Measurements from ENCODE around the gene NTMT1.

NTMT1 gene

DNA sequence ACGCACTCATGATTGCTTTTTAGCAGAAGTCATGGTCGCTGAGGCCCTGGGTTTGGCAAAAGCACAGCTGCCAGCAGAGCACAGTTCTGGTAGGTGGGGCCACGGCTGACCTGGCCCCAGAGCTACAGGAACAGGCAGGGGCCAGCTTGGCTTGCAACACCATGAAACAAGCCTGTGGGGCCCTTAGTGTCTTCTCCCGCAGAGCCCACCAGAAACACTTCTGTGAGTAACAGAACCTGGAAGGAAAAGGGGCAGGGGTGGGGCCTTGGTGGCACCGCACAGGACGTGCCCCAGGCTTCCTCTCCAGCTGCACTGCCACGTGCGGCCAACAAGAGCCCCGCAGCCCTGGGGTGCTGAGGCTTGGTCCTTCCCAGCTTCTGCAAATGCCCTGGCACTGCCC is 11.1 kb downstream of the NTMT1 start:
- no peak for DNase-seq (ENCODE audit: low spot score)

DNA sequence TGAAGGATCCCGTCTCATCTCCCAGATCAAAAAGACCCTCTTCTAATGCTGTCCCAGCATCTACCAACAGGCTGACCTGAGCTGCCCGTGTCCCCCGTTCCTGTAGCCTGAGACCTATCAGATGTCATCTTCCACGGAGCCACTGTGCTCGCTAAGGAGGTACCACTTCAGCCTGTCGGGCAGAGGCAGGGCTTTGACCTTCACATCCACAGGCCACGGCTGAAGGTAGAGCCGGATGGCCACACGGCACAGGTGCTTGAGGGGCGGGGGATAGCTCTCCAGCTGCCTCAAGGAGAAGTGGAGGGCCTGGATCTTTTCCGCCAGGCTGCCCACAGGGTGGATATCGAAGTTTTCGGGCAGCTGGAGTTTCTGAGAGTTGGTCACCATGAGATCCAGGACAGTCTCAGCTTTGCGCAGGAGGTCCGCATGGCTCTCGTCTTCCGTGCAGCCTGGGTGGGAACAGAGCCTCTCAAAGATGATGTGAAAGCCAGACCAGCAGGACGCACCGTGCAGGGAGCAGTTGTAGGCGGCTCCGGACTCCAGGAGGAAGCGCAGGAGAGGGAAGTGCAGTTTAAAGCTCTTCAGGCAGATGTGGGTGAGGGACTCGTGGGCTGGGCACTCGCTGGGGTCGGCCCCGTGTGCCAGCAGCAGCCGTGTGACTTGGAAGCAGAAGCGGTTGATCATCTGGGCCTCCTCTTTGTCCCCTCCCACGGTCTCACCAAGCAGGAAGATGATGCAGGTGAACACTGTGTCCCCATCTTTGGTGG is 11.9 kb downstream of the NTMT1 start:
- DNase-seq (ENCODE audit: low spot score) = no peak

DNA sequence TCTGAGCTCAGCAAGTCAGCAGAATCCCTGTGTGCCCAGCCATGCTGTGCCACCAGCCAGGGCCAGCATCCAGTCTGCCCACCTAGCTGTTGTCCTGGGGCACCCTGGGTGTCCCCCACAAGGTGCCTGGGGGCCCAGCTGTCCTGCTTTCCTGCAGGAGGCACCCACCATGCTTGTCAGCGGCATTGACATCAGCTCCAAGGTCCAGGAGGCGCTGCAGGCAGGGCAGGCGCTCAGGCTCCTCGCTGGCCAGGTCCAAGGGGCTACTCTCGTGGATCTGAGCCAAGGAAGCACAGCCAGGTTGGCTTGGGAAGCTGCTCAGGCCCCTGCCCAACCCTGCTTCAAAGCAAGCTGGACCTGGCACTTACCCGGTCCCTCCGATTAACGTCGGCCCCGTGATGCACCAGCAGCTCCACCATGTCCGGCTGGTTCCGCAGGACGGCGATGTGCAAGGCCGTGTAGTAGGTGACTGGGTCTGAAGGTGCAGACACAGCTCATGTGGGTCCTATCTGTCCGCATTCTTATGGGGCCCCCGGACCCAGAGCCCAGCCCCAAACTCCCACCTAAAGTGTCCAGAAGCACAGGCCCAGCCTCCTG is 13.2 kb downstream of the NTMT1 start:
- DNase-seq (ENCODE audit: low spot score) = no peak

DNA sequence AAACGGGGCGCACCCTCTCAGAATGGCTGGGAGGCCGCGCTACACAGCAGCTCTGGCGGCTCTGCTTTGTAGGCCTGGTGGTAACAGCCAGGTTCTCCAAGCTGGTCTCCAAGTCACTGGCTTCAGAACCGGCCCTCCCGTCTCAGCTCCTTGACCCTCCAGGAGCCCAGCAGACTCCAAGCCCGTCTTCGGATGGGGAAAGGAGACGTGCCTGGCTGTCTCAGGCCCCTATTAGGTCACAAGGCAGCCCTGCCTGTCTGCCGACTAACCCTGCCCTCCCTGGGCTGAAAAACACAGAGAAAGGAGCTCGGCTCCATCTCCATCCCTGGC is 13.8 kb downstream of the NTMT1 start:
- no peak for DNase-seq (ENCODE audit: low spot score)

DNA sequence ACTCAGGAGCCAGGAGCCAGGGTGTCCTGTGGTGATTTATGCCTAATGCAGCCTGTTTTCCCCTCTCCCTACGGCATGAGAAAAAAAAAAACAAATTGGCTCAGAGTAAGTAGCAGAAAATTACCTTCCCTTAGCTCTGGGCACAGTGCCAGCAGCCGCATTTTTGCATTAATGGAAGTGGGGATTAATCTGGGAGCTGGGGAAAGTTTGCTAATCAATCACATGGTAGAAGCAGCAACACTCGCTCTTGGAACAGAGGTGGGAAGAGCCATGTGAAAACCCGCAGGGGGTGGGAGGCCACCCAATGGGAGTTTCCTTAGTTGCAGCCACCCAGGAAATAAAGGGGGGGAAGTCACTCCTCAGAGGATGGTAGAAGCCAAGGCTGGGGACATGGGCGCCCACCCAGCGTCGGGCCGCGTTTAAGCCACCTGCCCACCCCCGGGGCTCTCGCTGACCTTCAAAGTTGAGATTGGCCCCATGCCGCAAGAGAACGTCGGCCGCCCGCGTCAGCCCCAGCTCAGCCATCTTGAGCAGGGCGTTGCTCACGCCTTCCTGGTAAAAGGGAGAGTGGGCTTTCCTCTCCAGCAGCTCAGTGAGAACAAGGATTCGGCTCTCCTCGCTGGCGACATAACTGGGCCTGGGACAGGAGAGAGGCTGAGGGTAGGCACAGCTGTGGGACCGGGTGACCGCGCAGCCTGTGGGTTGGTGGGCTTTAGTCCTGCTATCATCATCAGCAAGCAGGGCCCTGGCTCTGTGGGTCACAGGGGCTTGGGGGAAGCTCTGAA is 14.3 kb downstream of the NTMT1 start:
- no peak for DNase-seq (ENCODE audit: low spot score)

DNA sequence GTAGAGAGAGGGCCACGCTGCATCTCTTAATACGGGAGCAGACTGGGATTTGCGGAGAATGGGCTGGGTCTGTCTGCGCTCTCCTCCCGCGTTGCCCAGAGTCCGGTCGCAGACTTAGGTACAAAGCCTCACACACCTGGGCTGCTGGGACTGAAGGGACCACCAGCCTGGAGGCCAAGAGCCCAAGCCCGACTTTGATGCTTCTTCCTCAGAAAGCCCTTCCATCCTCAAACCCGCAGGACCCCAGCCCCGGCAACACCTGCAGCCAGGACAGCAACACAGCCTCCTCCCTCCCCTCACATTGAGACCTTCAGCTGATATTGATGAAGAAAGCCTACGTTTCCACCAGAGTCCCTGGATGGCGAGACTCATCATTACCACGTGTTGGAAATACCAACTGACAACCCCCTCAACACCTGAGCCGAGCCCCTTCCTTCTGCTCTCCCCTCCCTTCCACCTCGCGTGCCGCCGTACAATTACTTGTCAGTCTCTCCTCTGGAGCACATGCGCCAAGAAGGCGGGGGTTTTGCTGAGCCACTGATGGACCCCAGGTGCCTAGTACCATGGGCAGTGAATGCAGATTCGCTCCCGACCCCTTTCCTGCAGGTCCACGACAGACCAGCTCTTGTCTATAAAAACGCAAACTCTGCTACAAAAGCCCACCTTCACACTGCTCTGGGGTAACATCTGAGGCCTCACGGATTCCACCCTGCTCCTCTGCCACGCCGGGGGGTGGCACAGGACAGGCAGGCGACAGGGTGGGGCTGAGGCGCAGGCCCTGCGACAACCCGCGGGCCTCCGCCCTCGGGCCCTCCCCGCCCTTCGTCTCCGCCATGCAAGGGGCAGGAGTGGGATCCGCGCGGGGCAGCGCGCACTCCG is 15.1 kb downstream of the NTMT1 start:
- no peak for DNase-seq (ENCODE audit: low spot score)

DNA sequence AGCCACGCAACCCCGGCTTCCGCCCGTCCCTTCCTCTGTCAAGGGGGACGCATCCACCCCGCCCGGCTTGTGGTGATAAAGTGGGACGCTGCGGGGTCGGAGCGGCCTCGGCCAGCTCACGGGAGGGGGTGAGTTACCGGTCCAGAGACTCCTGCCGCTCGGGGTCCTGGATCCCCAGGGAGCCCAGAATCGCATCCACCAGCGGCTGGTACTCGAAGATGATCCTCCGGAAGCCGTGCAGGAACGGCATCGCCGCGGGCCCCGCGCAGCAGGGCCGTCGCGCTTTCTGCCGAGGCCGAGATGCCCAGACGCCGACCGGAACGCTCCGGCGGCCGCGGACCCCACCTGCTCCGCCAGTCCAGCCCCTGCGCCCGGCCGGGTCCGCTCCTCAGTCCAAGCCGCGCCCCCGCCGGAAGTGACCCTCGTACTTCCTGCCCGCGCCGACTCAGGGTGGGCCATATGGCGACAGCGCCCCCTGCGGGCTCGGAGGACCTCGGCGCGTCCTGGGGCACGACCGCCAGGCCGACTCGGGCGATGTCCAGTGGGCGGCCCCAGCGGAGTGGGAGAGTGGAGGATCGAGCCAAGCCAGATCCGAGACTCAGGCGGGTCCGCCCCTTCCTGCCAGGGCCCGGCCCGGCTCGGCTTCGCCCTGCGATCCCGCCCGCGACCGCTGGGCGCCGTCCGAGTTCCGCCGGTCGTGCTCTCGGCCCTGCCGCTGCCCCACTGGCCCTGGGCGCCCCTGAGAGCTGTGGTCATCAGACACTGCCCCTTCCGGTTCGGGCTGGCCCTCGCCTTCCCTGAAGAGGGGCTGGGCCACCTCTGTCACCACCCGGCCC is 16.0 kb downstream of the NTMT1 start, which contains the start of gene ASB6:
Gene ASB6 (minus strand): TSS at position 402 of the 836 bp plus-strand sequence. CDS start 152 bp downstream, at position 250.
- peak; percentile 99 for DNase-seq (ENCODE audit: low spot score)

DNA sequence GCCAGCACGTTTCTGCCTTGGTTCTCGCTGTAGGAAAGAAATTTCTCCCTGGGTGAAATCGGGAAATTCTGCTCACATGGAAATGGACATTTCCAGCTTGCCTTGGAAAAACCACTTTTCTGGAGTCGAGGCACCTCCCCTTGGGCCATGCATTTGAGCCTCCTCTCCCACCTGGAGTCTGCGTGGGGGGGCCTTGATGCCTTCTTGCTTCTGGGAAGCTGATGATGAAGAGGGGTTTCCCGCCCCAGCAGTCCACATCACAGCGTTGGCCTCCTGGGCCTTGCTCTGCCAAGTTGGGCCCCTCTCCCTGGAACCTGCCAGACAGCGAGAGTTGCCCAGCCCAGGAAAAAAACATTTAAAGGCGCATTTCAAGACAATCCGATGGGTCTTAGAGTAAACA is 17.7 kb downstream of the NTMT1 start:
- DNase-seq (ENCODE audit: low spot score) = no peak

DNA sequence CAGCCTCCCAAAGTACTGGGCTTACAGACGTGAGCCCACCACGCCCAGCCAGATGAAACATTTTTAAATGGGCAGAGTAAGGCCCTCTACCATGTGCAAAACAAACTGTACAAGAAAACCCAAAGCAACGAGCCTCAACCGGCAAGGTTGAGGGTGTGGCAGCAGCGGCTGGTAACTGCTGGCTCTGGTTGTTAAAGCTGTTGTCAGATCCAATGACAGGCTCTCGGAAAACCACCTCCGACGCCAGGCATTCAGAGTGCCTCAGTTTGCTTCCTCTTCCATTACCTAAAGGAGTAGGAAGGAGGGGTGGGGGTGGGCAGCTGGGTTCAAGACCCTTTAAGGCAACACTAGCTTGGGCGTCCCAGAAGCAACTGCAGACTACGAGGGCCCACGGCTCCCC is 18.4 kb downstream of the NTMT1 start:
- no peak for DNase-seq (ENCODE audit: low spot score)

DNA sequence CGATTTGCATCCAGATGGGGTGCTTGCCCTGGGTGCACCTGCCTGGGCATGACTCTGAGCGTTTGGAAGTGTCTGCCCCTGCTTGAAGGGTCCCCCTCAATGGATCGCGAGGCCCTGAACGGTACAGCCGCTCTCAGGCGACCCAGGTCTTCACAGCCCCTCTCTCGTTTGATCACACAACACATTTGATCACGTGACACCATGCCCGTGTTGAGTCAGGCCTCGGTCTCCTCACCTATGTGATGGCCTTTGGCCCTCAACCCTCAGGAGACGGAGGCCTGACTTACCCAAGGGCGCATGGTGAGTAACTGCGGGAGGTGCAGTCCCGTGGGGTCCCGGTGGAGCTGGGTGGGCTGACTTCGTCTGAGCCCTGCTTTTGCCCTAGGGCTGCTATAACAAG is 18.9 kb downstream of the NTMT1 start:
- no peak for DNase-seq (ENCODE audit: low spot score)

DNA sequence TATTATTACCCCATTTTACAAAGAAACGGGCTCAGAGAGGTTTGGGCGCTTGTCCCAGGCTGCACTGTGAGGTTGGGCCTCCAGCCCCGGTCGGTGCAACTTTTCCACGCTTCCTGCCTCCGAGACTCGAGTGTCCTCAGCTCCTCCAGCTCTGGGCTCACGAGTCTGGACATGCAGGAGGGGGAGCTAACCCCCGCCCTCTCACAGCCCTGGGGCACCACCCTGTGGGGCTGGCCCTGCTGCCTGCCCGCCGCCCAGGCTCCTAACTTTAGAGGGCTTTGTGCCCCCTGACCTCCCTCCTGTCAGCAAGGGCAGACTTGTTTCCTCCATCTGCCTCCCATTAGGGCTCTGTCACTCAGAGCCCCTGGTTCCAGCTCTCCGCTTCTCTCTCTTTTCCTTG is 20.3 kb downstream of the NTMT1 start:
- no peak for DNase-seq (ENCODE audit: low spot score)

DNA sequence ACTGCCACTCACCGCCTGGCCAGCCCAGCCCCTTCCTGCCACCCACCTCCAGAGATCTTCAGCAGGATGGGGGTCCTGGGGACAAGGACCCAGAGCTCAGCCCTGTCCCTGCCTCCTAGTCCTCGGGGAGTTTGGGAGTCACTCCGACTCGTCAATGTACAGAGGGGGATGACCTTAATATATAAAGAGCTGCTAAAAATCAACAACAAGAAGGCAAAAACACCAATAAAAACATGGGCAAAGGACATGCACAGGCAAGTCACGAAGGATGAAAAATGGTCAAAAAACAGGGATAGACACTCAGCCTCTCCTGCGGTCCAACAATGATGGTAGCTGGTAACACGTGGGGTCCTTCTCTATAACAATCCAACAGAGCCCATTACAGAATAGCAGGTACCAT is 20.7 kb downstream of the NTMT1 start:
- no peak for DNase-seq (ENCODE audit: low spot score)

DNA sequence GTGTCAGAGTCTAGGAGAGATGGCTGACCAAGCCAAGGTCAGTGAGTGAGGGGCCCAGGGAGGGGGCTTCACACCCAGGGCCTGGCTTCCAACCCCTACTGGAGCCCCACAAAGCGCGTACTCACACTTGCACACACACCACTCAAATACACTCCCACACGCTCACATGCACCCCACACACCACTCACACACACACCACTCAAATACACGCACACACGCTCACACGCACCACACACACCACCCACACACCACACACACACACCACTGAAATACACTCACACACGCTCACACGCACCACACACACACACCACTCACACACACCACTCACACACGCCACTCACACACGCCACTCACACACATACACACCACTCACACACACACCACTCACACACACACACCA is 21.7 kb downstream of the NTMT1 start:
- DNase-seq (ENCODE audit: low spot score) = no peak

DNA sequence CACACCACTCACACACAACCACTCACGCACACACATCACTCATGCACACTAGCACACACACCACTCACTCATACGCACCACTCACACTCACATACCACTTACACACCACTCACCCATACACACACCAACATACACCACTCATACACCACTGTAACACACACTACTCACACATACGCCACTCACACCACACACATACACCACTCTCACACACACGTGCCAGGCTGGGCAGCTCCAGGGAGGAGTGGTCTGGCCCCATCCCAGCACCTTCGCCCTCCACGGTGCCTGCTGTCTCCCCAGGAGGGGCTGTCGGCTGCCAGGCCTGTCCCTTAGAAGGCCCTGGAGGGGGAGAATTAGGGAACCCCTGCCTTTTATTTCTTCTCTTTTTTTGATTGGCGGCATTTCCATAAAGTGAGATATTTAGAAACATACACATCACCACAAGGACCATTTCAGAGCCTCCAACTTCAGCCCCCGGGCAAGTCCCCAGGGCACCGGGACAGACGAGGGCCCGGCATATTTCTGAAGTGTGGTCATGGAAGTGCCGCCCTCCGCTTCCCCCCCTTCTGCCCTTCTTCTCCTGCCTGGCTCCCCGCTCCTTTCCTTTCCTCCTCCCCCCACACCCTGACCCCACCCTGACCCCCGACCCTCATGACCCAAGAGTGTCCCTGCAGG is 22.3 kb downstream of the NTMT1 start:
- DNase-seq (ENCODE audit: low spot score) = no peak

DNA sequence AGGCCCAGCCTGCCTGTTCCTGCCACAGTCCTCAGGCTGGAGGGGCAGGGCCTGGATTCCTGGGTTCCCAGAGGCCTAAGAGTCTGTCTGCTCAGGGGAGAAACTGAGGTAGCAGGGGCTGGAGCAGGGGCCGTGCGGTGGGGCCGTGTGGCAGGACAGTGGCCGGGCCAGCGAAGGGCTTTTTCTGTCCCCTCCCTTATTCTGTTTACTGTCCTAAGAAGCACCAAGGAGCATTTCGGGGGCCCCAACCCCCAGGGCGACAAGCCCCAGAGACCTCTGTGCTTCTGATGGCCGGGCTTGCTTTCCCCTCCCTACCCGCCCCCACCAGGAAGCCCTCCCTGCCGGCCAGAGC is 22.8 kb downstream of the NTMT1 start:
- no peak for DNase-seq (ENCODE audit: low spot score)

DNA sequence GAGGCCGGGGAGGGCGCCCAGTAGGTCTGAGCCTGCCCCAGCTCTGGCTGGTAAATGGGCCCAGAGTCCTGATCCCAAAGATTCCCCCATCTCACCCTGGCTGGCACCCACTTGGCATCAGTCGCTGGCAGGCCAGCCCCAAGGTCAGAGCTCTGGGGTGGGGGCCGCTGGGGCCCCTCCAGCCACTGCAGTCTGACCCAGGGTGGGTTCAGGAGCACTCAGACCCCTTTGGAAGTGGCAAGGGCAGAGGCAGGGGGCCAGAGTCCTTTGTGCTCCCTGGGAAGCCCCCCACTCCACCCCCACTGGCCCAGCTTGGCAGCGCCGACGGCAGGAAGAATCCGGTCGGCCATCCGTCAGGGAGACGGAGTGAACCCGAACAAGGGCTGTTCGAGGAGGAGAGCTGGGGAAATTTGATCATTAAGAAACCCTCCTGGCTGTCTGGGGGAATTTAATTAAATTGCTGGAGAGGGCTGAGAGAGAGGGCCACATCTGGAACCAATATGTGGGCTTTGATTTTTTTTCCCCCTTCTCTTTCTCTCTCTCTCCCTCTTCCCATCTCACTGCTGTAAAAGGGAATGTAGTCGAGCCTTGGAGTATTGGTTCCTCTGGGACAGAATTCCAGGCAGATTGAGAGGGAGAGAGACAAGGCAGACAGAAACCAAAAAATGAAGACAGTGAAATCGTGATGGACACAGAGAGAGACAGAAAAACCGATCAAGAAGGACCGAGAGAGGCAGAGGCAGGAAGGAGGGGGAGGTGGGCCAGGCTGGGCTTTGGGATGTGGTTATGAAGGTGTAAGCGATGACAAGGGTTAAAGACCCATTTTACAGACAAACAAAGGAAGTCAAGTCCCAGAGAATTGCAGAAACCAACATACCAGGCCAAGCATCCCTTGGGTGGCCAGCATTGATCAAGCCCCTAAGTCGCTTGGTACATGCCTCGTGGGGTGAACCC is 24.0 kb downstream of the NTMT1 start:
- DNase-seq (ENCODE audit: low spot score) = no peak

DNA sequence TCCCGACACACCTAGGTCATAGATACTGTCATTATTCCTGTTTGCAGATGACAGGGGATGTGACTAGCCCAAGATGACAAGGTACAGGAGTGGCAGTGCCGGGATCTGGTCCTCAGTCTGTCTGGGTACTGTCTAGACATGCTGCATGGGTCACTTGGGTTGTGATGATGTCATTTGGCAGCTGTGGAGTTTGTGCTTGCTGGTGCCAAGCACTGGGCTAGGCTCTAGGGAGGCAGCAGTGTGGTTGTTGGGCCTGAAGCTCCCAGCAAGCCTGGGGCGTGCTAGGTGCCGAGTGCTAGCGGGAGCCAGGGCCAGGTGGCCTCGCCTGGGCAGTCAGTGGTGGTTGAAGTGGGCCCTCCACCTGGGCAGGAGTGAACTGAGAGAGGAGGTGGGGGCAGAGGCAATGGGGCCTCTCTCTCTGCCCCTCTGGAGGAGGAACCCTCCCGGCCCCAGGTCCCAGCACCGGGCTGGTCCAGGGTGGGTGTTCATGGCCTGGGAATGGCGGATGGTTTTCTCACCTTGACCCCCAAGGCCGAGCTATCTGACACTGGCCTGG is 24.8 kb downstream of the NTMT1 start:
- no peak for DNase-seq (ENCODE audit: low spot score)

DNA sequence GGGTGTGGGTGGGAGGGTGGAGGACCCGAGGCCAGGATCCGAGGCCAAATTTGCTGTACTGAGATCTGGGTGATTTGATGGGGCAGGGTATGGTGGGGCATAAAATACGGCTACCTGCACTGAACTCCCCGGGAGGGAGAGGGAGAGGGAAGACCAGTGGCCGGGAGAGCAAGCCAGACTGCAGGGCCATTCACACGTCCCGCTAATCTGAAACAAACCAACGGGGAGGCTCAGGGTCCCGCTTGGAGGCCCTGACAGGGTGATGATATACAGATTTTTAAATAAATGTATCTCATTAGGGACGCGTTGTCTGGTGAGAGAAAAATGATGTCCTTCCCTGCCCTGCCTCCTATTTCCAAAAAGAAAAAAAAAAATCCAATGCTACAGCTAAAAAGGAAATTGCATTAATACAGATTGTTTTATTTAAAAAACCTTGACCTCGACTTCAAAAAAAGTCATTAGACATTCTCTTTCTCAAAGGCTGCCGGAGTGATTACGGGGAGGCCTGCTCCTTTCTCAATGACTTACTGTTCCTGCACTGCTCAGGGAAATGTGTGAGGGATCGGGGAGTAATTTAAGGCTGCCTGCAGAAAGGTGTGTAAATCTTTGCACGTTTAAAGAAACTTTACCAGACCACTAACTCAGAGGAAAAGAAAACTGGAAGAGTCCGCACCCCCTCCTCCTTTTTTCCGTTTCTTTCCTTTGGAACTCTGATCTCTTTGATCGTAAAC is 28.0 kb downstream of the NTMT1 start:
- DNase-seq (ENCODE audit: low spot score) = no peak

DNA sequence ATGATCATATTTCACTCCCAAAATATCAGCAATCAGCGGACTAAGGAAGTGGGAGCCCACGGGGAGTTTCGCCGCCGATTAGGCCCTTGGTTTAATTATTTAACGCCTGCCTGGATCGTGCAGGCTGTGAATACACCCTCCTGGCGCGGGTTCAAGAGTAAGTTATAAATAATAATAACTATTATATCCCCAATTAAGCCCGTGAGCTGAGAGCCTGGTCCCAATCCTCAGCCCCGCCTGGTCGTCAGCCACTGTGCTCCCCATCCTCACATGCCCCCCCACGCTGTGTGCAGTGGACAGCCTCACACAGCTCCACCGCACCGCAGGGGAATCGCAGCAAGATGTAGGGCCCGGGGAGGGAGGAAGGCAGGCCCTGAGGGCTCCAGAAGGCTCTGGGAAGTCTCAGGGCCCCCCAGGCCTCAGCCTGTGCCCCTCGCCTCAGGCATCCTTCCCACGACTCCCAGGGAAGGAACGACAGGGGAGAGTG is 28.6 kb downstream of the NTMT1 start:
- DNase-seq (ENCODE audit: low spot score) = no peak
